Stimulated activated CD4-positive, alpha-beta T cell treated with anti-CD3 and anti-CD28 coated beads, Interleukin-1b, Interleukin-23, amount 100 ng/mL, for 24 hours (primary cell): Measurements from ENCODE around the gene STAM.

Experiments used
- DNase-seq, 4 experiments: peaks; one replicate each; pipeline ENCODE4 v3.0.0-alpha.2; 2020; ENCODE audit warnings: low read depth in 4 of 4, low spot score in 1 of 4

The STAM gene

GRCh38 chr10:17645621-17646345, 1.8 kb downstream of the STAM start:
- no peak for DNase-seq

GRCh38 chr10:17647326-17647725, 3.4 kb downstream of the STAM start:
- no peak for DNase-seq

- DNase-seq = peak in 1 of 4 experiments; percentile 45
These were observed 4.5 kb downstream of the STAM start for GRCh38 chr10:17648243-17649035.

GRCh38 chr10:17649052-17649451, 5.1 kb downstream of the STAM start:
- no peak for DNase-seq

- DNase-seq = no peak
These were observed 5.9 kb downstream of the STAM start for GRCh38 chr10:17649836-17650235.

- no peak for DNase-seq
These were observed 6.5 kb downstream of the STAM start for GRCh38 chr10:17650416-17650815.

- DNase-seq = no peak
These were observed 7.9 kb downstream of the STAM start for GRCh38 chr10:17651896-17652295.

GRCh38 chr10:17652585-17652984, 8.6 kb downstream of the STAM start:
- DNase-seq = no peak

GRCh38 chr10:17655009-17655408, 11.1 kb downstream of the STAM start:
- DNase-seq = no peak

GRCh38 chr10:17655567-17656146, 11.7 kb downstream of the STAM start:
- DNase-seq = no peak

- no peak for DNase-seq
These were observed 13.2 kb downstream of the STAM start for GRCh38 chr10:17657103-17657500.

GRCh38 chr10:17659365-17659764, 15.4 kb downstream of the STAM start:
- DNase-seq = no peak

- DNase-seq = no peak
These were observed 17.0 kb downstream of the STAM start for GRCh38 chr10:17660921-17661320.

GRCh38 chr10:17661510-17661909, 17.6 kb downstream of the STAM start:
- DNase-seq = no peak

- DNase-seq = no peak
These were observed 18.5 kb downstream of the STAM start for GRCh38 chr10:17662193-17663138.

- no peak for DNase-seq
These were observed 19.5 kb downstream of the STAM start for GRCh38 chr10:17663450-17663849.

- DNase-seq = no peak
These were observed 21.8 kb downstream of the STAM start for GRCh38 chr10:17665747-17666146.

GRCh38 chr10:17668435-17669184, 24.7 kb downstream of the STAM start:
- DNase-seq = no peak

- DNase-seq = peak in 1 of 4 experiments; percentile 21
These were observed 25.4 kb downstream of the STAM start for GRCh38 chr10:17669185-17669872.

- no peak for DNase-seq
These were observed 27.4 kb downstream of the STAM start for GRCh38 chr10:17671307-17671706.
